GM12865 (cell line): ENCODE results near the gene ATXN2.
"Not testable (repeated sequence)": the region's sequence is repeated elsewhere in the genome, so short reads cannot be mapped to it uniquely, and the experiment has no call there.

Experiments used
- DNase-seq: peaks from one replicate; pipeline ENCODE4 v3.0.0; 2010; ENCODE audit warnings: low read depth
- H3K4me3 ChIP-seq: 2 replicates; pipeline ENCODE4 v1.5.1; 2011; ENCODE audit warnings: mild to moderate bottlenecking, low read depth, low read length, control low read depth
- TF ChIP-seq, protein P1 (sequence below): IDR thresholded peaks from 2 replicates; pipeline ENCODE4 v1.5.1; 2011; ENCODE audit warnings: low read length, control low read depth, low read depth, inconsistent platforms; ENCODE audit not compliant: insufficient read depth; ENCODE audit errors: missing control alignments

ATXN2 gene

DNA sequence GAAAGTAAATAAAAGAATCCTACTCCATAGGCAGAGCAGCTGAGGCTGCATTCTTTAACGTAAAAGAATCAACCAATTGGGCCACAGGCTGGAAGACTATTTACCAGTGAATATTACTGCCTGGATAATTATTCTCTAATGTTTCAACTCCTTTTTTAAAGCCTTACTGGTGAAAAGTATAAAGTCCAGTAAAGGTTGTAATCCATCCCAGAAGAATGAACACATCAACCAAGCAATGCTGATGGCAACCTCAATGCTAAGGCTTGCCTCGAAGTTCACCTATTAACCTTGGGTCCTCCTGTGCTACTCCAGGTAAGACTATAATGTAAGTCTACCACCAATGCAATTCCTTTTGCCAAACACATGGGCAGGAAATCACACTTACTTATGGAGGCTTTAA, 77.3 kb downstream of the ATXN2 start:
- no peak for DNase-seq
- no peak overlapping the region for H3K4me3 ChIP-seq
- TF ChIP-seq, protein P1, sequence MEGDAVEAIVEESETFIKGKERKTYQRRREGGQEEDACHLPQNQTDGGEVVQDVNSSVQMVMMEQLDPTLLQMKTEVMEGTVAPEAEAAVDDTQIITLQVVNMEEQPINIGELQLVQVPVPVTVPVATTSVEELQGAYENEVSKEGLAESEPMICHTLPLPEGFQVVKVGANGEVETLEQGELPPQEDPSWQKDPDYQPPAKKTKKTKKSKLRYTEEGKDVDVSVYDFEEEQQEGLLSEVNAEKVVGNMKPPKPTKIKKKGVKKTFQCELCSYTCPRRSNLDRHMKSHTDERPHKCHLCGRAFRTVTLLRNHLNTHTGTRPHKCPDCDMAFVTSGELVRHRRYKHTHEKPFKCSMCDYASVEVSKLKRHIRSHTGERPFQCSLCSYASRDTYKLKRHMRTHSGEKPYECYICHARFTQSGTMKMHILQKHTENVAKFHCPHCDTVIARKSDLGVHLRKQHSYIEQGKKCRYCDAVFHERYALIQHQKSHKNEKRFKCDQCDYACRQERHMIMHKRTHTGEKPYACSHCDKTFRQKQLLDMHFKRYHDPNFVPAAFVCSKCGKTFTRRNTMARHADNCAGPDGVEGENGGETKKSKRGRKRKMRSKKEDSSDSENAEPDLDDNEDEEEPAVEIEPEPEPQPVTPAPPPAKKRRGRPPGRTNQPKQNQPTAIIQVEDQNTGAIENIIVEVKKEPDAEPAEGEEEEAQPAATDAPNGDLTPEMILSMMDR, result no peak

DNA sequence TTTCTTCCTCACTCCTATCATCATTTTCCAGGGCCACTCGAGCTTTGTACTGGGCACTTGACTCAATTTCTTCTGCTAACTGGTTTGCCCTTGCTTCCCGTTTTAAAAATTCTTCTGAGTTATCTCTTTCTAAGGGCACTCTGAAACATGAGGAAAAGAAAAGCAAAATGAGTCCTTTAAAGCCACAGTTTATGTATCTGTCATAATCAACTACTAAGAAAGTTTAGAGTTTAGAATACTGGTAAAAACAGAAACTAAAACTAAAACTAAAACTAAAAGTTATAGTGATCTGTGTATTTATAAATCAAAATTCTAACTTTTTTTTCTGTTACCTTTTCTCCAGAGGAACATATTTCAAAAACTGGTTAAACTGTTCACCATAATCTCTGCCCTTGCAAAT, 79.2 kb downstream of the ATXN2 start:
- no peak for DNase-seq
- no peak overlapping the region for H3K4me3 ChIP-seq
- TF ChIP-seq, protein P1, result no peak

DNA sequence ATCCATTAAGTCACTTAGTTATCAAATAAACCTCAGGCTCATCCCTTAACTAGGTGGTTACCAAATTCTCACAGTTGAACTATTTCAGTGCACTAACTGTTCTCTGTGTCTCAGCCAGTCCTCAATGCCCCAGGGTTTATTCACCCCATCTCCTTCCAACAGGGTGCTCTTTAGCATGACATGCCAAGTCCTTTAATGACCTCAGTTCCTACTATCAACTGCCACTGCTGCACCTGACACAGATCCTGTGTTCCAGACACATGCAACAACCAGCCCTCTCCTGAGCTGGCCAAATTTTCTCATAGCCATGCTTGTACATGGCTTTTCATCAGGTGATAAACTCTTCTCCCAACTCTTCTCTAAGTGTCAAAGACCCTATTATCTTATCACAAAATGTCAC, 80.0 kb downstream of the ATXN2 start:
- no peak overlapping the region for H3K4me3 ChIP-seq
- TF ChIP-seq, protein P1, result no peak
- no peak for DNase-seq

DNA sequence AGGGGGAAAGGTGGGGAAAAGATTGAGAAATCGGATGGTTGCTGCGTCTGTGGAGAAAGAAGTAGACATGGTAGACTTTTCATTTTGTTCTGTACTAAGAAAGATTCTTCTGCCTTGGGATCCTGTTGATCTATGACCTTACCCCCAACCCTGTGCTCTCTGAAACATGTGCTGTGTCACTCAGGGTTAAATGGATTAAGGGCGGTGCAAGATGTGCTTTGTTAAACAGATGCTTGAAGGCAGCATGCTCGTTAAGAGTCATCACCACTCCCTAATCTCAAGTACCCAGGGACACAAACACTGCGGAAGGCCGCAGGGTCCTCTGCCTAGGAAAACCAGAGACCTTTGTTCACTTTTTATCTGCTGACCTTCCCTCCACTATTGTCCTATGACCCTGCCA, 91.4 kb downstream of the ATXN2 start:
- not testable (repeated sequence) for DNase-seq, H3K4me3 ChIP-seq

DNA sequence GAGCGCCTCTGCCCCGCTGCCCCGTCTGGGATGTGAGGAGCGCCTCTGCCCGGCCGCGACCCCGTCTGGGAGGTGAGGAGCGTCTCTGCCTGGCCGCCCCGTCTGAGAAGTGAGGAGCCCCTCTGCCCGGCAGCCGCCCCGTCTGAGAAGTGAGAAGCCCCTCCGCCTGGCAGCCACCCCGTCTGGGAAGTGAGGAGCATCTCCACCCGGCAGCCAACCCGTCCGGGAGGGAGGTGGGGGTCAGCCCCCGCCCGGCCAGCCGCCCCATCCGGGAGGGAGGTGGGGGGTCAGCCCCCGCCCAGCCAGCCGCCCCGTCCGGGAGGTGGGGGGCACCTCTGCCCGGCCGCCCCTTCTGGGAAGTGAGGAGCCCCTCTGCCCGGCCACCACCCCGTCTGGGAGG, 91.9 kb downstream of the ATXN2 start:
- not testable (repeated sequence) for DNase-seq, H3K4me3 ChIP-seq

DNA sequence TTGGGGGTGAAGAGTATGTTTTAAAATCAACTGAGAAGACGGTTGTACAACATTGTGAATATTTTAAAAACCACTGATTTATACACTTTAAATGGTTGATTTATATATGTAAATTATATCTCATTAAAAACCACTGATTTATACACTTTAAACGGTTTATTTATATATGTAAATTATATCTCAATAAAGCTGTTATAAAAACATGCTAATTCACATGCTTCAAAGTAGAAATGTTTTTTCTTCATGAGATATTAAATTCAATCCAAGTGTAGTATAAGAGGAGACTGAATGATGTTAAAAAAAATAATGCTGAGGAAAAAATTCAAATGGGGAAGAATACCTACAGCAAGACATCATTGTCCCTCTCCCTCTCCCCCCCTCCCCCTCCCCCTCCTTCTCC, 92.9 kb downstream of the ATXN2 start:
- DNase-seq, result no peak
- TF ChIP-seq, protein P1, result no peak
- no peak overlapping the region for H3K4me3 ChIP-seq

DNA sequence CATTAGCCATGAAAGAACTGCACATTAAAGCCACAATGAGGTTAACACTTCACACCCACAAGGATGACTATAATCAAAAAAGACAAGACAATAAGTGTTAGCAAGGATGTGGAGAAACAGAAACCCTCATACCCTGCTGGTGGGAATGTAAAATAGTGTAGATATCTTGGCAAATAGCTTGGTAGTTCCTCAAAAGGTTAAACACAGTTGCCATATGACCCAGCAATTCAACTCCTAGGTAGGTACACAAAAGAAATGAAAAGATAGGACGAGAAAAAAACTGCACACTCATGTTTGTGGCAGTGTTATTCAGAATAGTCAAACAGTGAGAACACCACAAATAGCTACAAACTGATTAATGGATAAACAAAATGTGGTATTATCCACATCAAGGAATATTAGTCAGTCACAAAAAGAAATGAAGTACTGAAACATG, 93.5 kb downstream of the ATXN2 start:
- no peak for DNase-seq
- TF ChIP-seq, protein P1, result no peak
- H3K4me3 ChIP-seq, result no peak overlapping the region

DNA sequence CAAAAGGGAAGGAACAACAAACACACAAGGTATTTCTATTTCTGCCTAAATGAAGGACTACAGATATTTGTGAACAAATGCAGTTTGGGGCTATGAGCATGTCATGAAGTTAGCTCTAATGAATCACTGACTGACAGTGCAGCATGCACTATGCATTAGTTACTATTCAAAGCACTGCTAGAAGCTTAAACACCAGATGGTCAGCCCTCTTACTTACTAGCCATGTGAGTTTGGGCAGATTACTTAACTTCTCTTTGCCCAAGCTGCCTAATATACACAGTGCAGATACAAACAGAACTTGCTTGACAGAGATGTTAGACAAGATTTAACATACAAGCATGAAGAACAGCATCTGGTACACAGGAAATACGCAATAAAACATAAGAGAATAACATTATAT, 96.0 kb downstream of the ATXN2 start:
- TF ChIP-seq, protein P1, result no peak
- DNase-seq, result no peak
- no peak overlapping the region for H3K4me3 ChIP-seq
